SK-N-SH (cell line): ENCODE data around the gene ATP1A1. TPM values are rescaled to one million over a fixed set of nuclear protein-coding genes. Genes with fewer than 3 reads are reported as not detected.

Experiments
- CTCF ChIA-PET: fragments of 300-600, 350-600 bp; formaldehyde crosslinking; extraction: SDS; loops from one replicate; lab custom pipeline; 2021; lab: Yijun Ruan, JAX
- POLR2A ChIA-PET: fragments of 350-600 bp; sonication (Branson Sonifier 250); formaldehyde crosslinking; extraction: SDS; loops from one replicate; lab custom pipeline; 2020; ENCODE audit warnings: antibody characterized with exemption, inconsistent platforms; lab: Yijun Ruan, JAX
- DNase-seq: peaks from one replicate; pipeline ENCODE4 v3.0.0; 2012
- H2AFZ ChIP-seq: fragments of 200-600 bp; sonication (generic); 2 replicates; pipeline ENCODE4 v1.8.1; 2016; ENCODE audit warnings: antibody characterized with exemption, mild to moderate bottlenecking, low read depth
- H3F3A ChIP-seq: fragments of 200-600 bp; sonication (generic); replicated peaks from 2 replicates; pipeline ENCODE3; 2016; ENCODE audit warnings: antibody characterized with exemption, mild to moderate bottlenecking; ENCODE audit not compliant: insufficient read depth
- H3K27ac ChIP-seq, 2 experiments: fragments of 200-500 bp in 1 of 2; fragments of 200-600 bp in 1 of 2; sonication (Bioruptor generic) in 1 of 2; sonication (generic), shearing (Covaris generic) in 1 of 2; 2 replicates each; pipeline versions ENCODE4 v1.5.1 to v1.6.1; 2014 to 2016; ENCODE audit warnings: low read depth in 2 of 2, inconsistent platforms in 1 of 2, low read length in 1 of 2, mild to moderate bottlenecking in 1 of 2, mixed read lengths in 1 of 2
- H3K27me3 ChIP-seq: fragments of 200-600 bp; sonication (generic), shearing (Covaris generic); 2 replicates; pipeline ENCODE4 v1.6.1; 2016; ENCODE audit warnings: mixed run types; ENCODE audit not compliant: insufficient read depth
- H3K36me3 ChIP-seq, 2 experiments: fragments of 200-500 bp in 1 of 2; fragments of 200-600 bp in 1 of 2; sonication (Bioruptor generic) in 1 of 2; sonication (generic) in 1 of 2; replicated peaks in 1 of 2; 2 replicates each; pipeline versions ENCODE3 to v1.5.1; 2014 to 2016; ENCODE audit warnings: low read length in 1 of 2, mild to moderate bottlenecking in 1 of 2; ENCODE audit not compliant: insufficient read depth in 2 of 2, control insufficient read depth in 1 of 2
- H3K4me1 ChIP-seq, 2 experiments: fragments of 200-500 bp in 1 of 2; fragments of 200-600 bp in 1 of 2; sonication (Bioruptor generic) in 1 of 2; sonication (generic), shearing (Covaris generic) in 1 of 2; 2 replicates each; pipeline versions ENCODE4 v1.5.1 to v1.6.1; 2014 to 2016; ENCODE audit warnings: low read depth in 1 of 2, low read length in 1 of 2, mixed run types in 1 of 2; ENCODE audit not compliant: insufficient read depth in 2 of 2, control insufficient read depth in 1 of 2
- H3K4me2 ChIP-seq: fragments of 200-600 bp; sonication (generic), shearing (Covaris generic); 2 replicates; pipeline ENCODE4 v1.6.1; 2017; ENCODE audit warnings: mixed run types
- H3K4me3 ChIP-seq, 2 experiments: fragments of 200-500 bp in 1 of 2; fragments of 200-600 bp in 1 of 2; sonication (Bioruptor generic) in 1 of 2; sonication (generic), shearing (Covaris generic) in 1 of 2; 2 replicates each; pipeline versions ENCODE4 v1.5.1 to v1.8.1; 2014 to 2016; ENCODE audit warnings: low read depth in 2 of 2, inconsistent platforms in 1 of 2, low read length in 1 of 2, mild to moderate bottlenecking in 1 of 2, mixed read lengths in 1 of 2, moderate library complexity in 1 of 2
- H3K79me2 ChIP-seq: fragments of 200-600 bp; sonication (generic); 2 replicates; pipeline ENCODE4 v1.8.1; 2017; ENCODE audit warnings: mild to moderate bottlenecking; ENCODE audit not compliant: insufficient read depth
- H3K9ac ChIP-seq: fragments of 200-600 bp; sonication (generic); 2 replicates; pipeline ENCODE4 v1.6.1; 2017; ENCODE audit warnings: mixed run types
- H3K9me2 ChIP-seq: fragments of 200-600 bp; sonication (generic); 2 replicates; pipeline ENCODE4 v1.6.1; 2017; ENCODE audit warnings: mixed run types
- H3K9me3 ChIP-seq: fragments of 200-600 bp; sonication (generic); 2 replicates; pipeline ENCODE4 v1.6.1; 2017; ENCODE audit warnings: mixed run types, mild to moderate bottlenecking, moderate library complexity
- H4K20me1 ChIP-seq: fragments of 200-600 bp; sonication (generic); 2 replicates; pipeline ENCODE4 v1.6.1; 2017; ENCODE audit warnings: mild to moderate bottlenecking, mixed run types; ENCODE audit not compliant: insufficient read depth
- CTCF ChIP-seq: fragments of 200-600 bp; sonication (generic); IDR thresholded peaks from 2 replicates; pipeline ENCODE4 v1.6.1; 2017; ENCODE audit warnings: antibody characterized with exemption, mild to moderate bottlenecking, moderate library complexity
- ELF1 ChIP-seq: IDR thresholded peaks from 2 replicates; pipeline ENCODE4 v1.4.0; 2012
- FOSL2 ChIP-seq: IDR thresholded peaks from 2 replicates; pipeline ENCODE4 v1.4.0; 2012; ENCODE audit warnings: low read depth, mild to moderate bottlenecking, moderate library complexity, borderline replicate concordance
- GABPA ChIP-seq: IDR thresholded peaks from 2 replicates; pipeline ENCODE4 v1.4.0; 2012; ENCODE audit warnings: low read depth, mild to moderate bottlenecking
- JUND ChIP-seq: IDR thresholded peaks from 2 replicates; pipeline ENCODE4 v1.4.0; 2012
- MEF2A ChIP-seq: IDR thresholded peaks from 2 replicates; pipeline ENCODE4 v1.4.0; 2012; ENCODE audit warnings: low read depth, borderline replicate concordance
- NFIC ChIP-seq: IDR thresholded peaks from 2 replicates; pipeline ENCODE4 v1.4.0; 2012; ENCODE audit warnings: borderline replicate concordance
- POLR2AphosphoS5 ChIP-seq: IDR thresholded peaks from 2 replicates; pipeline ENCODE4 v1.6.1; 2012; ENCODE audit warnings: low read depth, low read length
- SIN3A ChIP-seq: IDR thresholded peaks from 2 replicates; pipeline ENCODE4 v1.6.1; 2012; ENCODE audit warnings: low read depth, mild to moderate bottlenecking, low read length, moderate library complexity, borderline replicate concordance
- TCF12 ChIP-seq: IDR thresholded peaks from 2 replicates; pipeline ENCODE4 v1.4.0; 2012
- USF2 ChIP-seq: fragments of 150-350 bp; IDR thresholded peaks from 2 replicates; pipeline ENCODE4 v1.6.1; 2017; ENCODE audit warnings: antibody characterized with exemption, low read length, low read depth, borderline replicate concordance
- YY1 ChIP-seq: IDR thresholded peaks from 2 replicates; pipeline ENCODE4 v1.4.0; 2012; ENCODE audit warnings: low read depth, mild to moderate bottlenecking
- WGBS: methylation state at CpG from one replicate; pipeline ENCODE4 v1.1.6; 2017; ENCODE audit warnings: low lambda C conversion rate; 5-methylcytosine and 5-hydroxymethylcytosine counted together
- polyA plus RNA-seq, 3 experiments: library from polyadenylated mRNA; depleted of rRNA; stranded (reverse); fragments of >200 nt; gene quantifications; 2 replicates each; pipeline ENCODE4 v1.2.3, GENCODE V29; 2012
- TF ChIP-seq, protein P1 (sequence below): IDR thresholded peaks from 2 replicates; pipeline ENCODE4 v1.4.0; 2012; ENCODE audit warnings: low read depth, borderline replicate concordance

ATP1A1 gene
- polyA plus RNA-seq, 1 of the 3 experiments (the other 2 are of a cell fraction): 233 TPM

DNA sequence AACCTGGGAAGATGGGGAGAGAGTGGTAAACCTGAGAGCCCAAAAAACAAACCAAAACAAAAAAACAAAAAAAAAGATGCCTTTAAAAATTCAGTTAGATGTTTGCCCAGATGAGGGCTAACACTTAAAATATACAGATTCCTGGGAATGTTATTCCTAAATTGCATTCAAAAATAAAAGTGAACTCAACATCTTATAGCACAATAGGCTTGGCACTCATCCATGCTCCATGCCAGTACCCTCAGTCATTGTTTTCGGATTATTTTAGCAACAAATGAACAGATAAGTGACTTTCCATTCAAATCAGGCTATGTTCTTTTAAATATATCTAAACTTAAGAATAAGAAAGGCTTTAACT is 3.7 kb downstream of the ATP1A1 start:
- Histone ChIP-seq H3K27ac (peak overlapping the region; percentile 84 to 98), H3K79me2 (peaks cover 75% of the 10 kb centered on the region), H3K4me3 (peak overlapping the region in 1 of 2 experiments; percentile 71; a peak in 3 of 4 replicates), H3K4me2 (peak overlapping the region; percentile 89), H4K20me1 (peaks cover 19% of the 10 kb centered on the region), H2AFZ (no peak overlapping the region), H3K4me1 (peaks cover 47% of the 10 kb centered on the region in 2 experiments), H3K9me2 (no peaks in the 10 kb centered on the region), H3K9me3 (no peaks in the 10 kb centered on the region), H3K27me3 (no peaks in the 10 kb centered on the region), H3K36me3 (no peaks in the 10 kb centered on the region), H3F3A (peaks cover 38% of the 10 kb centered on the region), H3K9ac (peak overlapping the region; percentile 84; the same call in 1 of the 2 replicates)
- 11% methylated on average over 1 of the region's 1 CpG for WGBS
- TF ChIP-seq NFIC (0 out of 2 replicates have a peak, but pooled peaks have one; percentile 23), GABPA (no peak), YY1 (no peak)
- no peak for DNase-seq
- CTCF ChIA-PET: interaction anchor here (1.1 to 4.7 kb wide), 4 partner anchors 15 to 237 kb away, joined by 3 to 30 read pairs (median 10); no protein-coding TSS in a partner anchor
- POLR2A ChIA-PET: no interaction called here

DNA sequence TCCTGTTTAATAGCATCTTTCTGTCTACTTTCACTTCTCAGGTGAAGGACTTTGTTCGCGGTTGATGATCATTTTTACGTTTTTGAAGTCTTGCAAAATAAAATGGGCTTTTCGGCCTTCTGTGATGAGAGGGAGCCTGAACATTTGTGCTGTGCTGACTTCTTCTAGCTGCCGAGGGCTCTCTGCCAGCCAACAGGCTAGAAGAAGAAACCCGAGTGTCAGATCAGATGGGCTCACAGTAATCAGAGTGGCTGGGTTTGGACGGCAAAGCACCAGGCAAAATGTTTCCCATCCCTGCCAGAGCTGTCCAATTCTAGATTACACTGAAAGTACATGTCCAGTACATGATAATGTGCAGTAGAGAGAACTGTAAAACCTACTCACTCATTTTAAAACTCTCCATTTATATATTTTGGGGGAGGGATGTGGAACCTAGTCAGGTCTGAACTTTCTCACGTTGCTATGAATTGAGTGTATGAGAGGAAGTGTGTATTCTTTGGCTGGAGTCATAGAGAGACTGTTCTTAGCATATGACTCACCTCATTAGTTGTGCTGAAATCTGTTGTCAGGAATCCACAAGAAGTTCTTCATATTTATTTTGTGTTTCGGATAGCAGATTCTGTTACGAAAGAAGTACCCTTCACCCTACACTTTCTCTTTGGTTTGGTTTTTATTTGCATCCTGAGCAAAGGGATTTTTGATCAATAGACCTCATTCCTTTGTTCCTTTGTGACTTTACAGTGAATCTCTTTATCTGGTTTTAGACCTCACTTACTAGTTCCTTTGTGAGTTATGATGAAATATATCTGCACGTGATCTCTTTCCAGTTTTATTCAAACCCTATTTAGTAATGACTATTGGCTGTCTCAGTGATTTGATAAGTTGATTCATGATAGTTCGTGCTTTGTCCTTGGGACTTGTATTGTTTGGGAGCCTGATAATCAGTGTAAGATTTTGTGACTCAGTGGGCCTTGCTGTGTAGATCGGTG is 4.8 kb downstream of the ATP1A1 start:
- no peaks in the 10 kb centered on the region for H3K9me3 ChIP-seq
- POLR2A ChIA-PET: no interaction called here
- H3K27ac ChIP-seq: peak overlapping the region; percentile 84 to 98
- H3K79me2 ChIP-seq: peaks cover 86% of the 10 kb centered on the region
- peaks cover 31% of the 10 kb centered on the region for H4K20me1 ChIP-seq
- no peaks in the 10 kb centered on the region for H3K27me3 ChIP-seq
- peak overlapping the region; percentile 24 to 71; a peak in 3 of 4 replicates for H3K4me3 ChIP-seq
- peak overlapping the region; percentile 89 for H3K4me2 ChIP-seq
- TF ChIP-seq MEF2A (peak; percentile 52; the same call in 1 of the 2 replicates), FOSL2 (peak; percentile 73; the same call in 1 of the 2 replicates), JUND (peak; percentile 65; the same call in 1 of the 2 replicates), POLR2AphosphoS5 (0 out of 2 replicates have a peak, but pooled peaks have one; percentile 37), ELF1 (no peak), TCF12 (peak; percentile 8; the same call in 1 of the 2 replicates), NFIC (peak; percentile 38; the same call in 1 of the 2 replicates), CTCF (no peak), USF2 (no peak), SIN3A (no peak; the same call in 1 of the 2 replicates)
- TF ChIP-seq, protein P1, sequence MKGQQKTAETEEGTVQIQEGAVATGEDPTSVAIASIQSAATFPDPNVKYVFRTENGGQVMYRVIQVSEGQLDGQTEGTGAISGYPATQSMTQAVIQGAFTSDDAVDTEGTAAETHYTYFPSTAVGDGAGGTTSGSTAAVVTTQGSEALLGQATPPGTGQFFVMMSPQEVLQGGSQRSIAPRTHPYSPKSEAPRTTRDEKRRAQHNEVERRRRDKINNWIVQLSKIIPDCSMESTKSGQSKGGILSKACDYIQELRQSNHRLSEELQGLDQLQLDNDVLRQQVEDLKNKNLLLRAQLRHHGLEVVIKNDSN: peak; percentile 52; the same call in 1 of the 2 replicates
- WGBS: 44% methylated on average over 13 of the region's 13 CpGs
- no peak overlapping the region for H2AFZ ChIP-seq
- H3K36me3 ChIP-seq: no peaks in the 10 kb centered on the region
- no peaks in the 10 kb centered on the region for H3K9me2 ChIP-seq
- CTCF ChIA-PET: interaction anchor here (3.7 to 4.7 kb wide), 2 partner anchors 108 to 239 kb away, joined by 15 to 30 read pairs; no protein-coding TSS in a partner anchor
- DNase-seq: peak; percentile 38
- peaks cover 47 to 57% of the 10 kb centered on the region in 2 experiments for H3K4me1 ChIP-seq
- H3K9ac ChIP-seq: peak overlapping the region; percentile 84
- peaks cover 30% of the 10 kb centered on the region for H3F3A ChIP-seq
